PFSK-1 (cell line): ENCODE results near the gene TXNDC12.

ENCODE experiments used
- FOXP2 ChIP-seq: optimal IDR thresholded peaks from 2 replicates; pipeline ENCODE3; 2011; ENCODE audit warnings: borderline replicate concordance, control low read depth, inconsistent platforms; ENCODE audit not compliant: insufficient read depth; ENCODE audit errors: extremely low read length, extremely low read depth
- POLR2AphosphoS5 ChIP-seq: IDR thresholded peaks from 2 replicates; pipeline ENCODE4 v1.6.1; 2012; ENCODE audit warnings: low read depth, mild to moderate bottlenecking, control low read depth, low read length, moderate library complexity
- REST ChIP-seq, 2 experiments: IDR thresholded peaks; 2 replicates each; pipeline versions ENCODE4 v1.6.1 to v1.8.0; 2011 to 2012; ENCODE audit warnings: low read depth in 2 of 2, low read length in 2 of 2, control low read depth in 1 of 2, inconsistent platforms in 1 of 2, mild to moderate bottlenecking in 1 of 2, moderate library complexity in 1 of 2; ENCODE audit not compliant: insufficient read depth in 1 of 2
- SIN3A ChIP-seq: IDR thresholded peaks from 2 replicates; pipeline ENCODE4 v1.6.1; 2012; ENCODE audit warnings: mild to moderate bottlenecking, low read length, moderate library complexity, borderline replicate concordance; ENCODE audit not compliant: insufficient read depth
- TAF1 ChIP-seq: IDR thresholded peaks from 2 replicates; pipeline ENCODE4 v1.6.1; 2012; ENCODE audit warnings: low read length, control low read depth, borderline replicate concordance; ENCODE audit not compliant: insufficient read depth

GRCh38 chr1:52059321-52059720, 4.3 kb upstream of the TXNDC12 start:
- no peak for TF ChIP-seq POLR2AphosphoS5
- no peak for TF ChIP-seq TAF1
- TF ChIP-seq REST (IDR thresholded peaks at IDR 0.05; ENCODE audit: insufficient read depth in 1 of 2, low read depth in 2 of 2, low read length in 2 of 2) = no peak
- no peak for TF ChIP-seq SIN3A
- no peak for TF ChIP-seq FOXP2
